ENCODE results near the gene PHF19.

GRCh38 chr9:120853198-120853597 is 23.8 kb downstream of the PHF19 start:
- no peak for TF ChIP-seq CTCF (conservative IDR thresholded peaks at IDR 0.05)
- TF ChIP-seq ZFX (IDR thresholded peaks at IDR 0.05): no peak
